ENCODE data around the gene STAB1. TPM values are rescaled to one million over a fixed set of nuclear protein-coding genes. Genes with fewer than 3 reads are reported as not detected.

Gene STAB1
- total and polyA plus RNA-seq, 10 of the 15 experiments (the other 5 are each of a cell fraction or from before 2014, with no cell fraction given) = 0.46 TPM; not detected in 9

GRCh38 chr3:52536369-52537164 lies 41.4 kb downstream of the STAB1 start, which contains the start of gene UQCC5 (continued):
- TF ChIP-seq POLR2AphosphoS5 (IDR thresholded peaks at IDR 0.05; ENCODE audit: low read length) (peak; percentile 99), MTA2 (IDR thresholded peaks at IDR 0.05; ENCODE audit: low read depth) (peak; percentile 33; the same call in 1 of the 2 replicates), ELK1 (IDR thresholded peaks at IDR 0.05; ENCODE audit: low read depth, low read length) (peak; percentile 76; the same call in 1 of the 2 replicates), SREBF2 (IDR thresholded peaks at IDR 0.05; ENCODE audit: low read length) (no peak), RUNX3 (IDR thresholded peaks at IDR 0.05; ENCODE audit: low read length) (no peak), EZH2 (IDR thresholded peaks at IDR 0.05; ENCODE audit: borderline replicate concordance, control insufficient read depth, low read depth, low read length) (no peak), RELA (IDR thresholded peaks at IDR 0.05; ENCODE audit: borderline replicate concordance, partially characterized antibody) (peak; percentile 43), CREB1 (IDR thresholded peaks at IDR 0.05; ENCODE audit: low read depth) (peak; percentile 65; the same call in 1 of the 2 replicates), PAX5 (IDR thresholded peaks at IDR 0.05; ENCODE audit: borderline replicate concordance, low read depth, low read length) (peak; percentile 33; the same call in 1 of the 2 replicates), RFX5 (IDR thresholded peaks at IDR 0.05; ENCODE audit: low read depth, low read length) (peak; percentile 65; the same call in 1 of the 2 replicates), NFYA (IDR thresholded peaks at IDR 0.05; ENCODE audit: borderline replicate concordance, low read depth, low read length) (peak; percentile 18; the same call in 1 of the 2 replicates), LARP7 (IDR thresholded peaks at IDR 0.05) (0 out of 2 replicates have a peak, but pooled peaks have one; percentile 36), BMI1 (IDR thresholded peaks at IDR 0.05; ENCODE audit: borderline replicate concordance) (no peak), IKZF2 (IDR thresholded peaks at IDR 0.05) (0 out of 4 replicates have a peak, but pooled peaks of 1 of the 2 experiments have one; percentile 49), NKRF (conservative IDR thresholded peaks at IDR 0.05) (peak; percentile 84)
- TF ChIP-seq, protein P1, sequence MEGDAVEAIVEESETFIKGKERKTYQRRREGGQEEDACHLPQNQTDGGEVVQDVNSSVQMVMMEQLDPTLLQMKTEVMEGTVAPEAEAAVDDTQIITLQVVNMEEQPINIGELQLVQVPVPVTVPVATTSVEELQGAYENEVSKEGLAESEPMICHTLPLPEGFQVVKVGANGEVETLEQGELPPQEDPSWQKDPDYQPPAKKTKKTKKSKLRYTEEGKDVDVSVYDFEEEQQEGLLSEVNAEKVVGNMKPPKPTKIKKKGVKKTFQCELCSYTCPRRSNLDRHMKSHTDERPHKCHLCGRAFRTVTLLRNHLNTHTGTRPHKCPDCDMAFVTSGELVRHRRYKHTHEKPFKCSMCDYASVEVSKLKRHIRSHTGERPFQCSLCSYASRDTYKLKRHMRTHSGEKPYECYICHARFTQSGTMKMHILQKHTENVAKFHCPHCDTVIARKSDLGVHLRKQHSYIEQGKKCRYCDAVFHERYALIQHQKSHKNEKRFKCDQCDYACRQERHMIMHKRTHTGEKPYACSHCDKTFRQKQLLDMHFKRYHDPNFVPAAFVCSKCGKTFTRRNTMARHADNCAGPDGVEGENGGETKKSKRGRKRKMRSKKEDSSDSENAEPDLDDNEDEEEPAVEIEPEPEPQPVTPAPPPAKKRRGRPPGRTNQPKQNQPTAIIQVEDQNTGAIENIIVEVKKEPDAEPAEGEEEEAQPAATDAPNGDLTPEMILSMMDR (IDR thresholded peaks at IDR 0.05 in 2 of 3, conservative IDR thresholded peaks at IDR 0.05 in 1 of 3; ENCODE audit: control insufficient read depth in 2 of 3, extremely low read depth in 1 of 3, insufficient read depth in 1 of 3, low read depth in 3 of 3, low read length in 3 of 3) = peak in 1 of 3 experiments; percentile 22; a peak in 1 of 6 replicates
- TF ChIP-seq, protein P2, sequence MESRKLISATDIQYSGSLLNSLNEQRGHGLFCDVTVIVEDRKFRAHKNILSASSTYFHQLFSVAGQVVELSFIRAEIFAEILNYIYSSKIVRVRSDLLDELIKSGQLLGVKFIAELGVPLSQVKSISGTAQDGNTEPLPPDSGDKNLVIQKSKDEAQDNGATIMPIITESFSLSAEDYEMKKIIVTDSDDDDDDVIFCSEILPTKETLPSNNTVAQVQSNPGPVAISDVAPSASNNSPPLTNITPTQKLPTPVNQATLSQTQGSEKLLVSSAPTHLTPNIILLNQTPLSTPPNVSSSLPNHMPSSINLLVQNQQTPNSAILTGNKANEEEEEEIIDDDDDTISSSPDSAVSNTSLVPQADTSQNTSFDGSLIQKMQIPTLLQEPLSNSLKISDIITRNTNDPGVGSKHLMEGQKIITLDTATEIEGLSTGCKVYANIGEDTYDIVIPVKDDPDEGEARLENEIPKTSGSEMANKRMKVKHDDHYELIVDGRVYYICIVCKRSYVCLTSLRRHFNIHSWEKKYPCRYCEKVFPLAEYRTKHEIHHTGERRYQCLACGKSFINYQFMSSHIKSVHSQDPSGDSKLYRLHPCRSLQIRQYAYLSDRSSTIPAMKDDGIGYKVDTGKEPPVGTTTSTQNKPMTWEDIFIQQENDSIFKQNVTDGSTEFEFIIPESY (IDR thresholded peaks at IDR 0.05) = no peak
- TF ChIP-seq, protein P3, sequence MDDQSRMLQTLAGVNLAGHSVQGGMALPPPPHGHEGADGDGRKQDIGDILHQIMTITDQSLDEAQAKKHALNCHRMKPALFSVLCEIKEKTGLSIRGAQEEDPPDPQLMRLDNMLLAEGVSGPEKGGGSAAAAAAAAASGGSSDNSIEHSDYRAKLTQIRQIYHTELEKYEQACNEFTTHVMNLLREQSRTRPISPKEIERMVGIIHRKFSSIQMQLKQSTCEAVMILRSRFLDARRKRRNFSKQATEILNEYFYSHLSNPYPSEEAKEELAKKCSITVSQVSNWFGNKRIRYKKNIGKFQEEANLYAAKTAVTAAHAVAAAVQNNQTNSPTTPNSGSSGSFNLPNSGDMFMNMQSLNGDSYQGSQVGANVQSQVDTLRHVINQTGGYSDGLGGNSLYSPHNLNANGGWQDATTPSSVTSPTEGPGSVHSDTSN (IDR thresholded peaks at IDR 0.05; ENCODE audit: insufficient replicate concordance, low read depth, low read length) = peak; percentile 27

All from GM12878 (cell line).